HepG2 (cell line): ENCODE results near the gene LRRC3. TPM values are rescaled to one million over a fixed set of nuclear protein-coding genes. Genes with fewer than 3 reads are reported as not detected.
A peak's percentile ranks its signal among the peaks of the same experiment; 100 is the strongest.

Source experiments
- ATAC-seq: fragments of 200-7000 bp; cut with Tn5 transposase; 3 replicates; pipeline ENCODE4 v1.9.1; 2020; ENCODE audit warnings: mild to moderate bottlenecking, moderate library complexity
- BruUV-seq: library from RNA; stranded (reverse); fragments of 400-500 nt; replicated peaks from 2 replicates; lab custom pipeline; 2021; lab: Mats Ljungman, UMichigan
- CTCF ChIA-PET: fragments of 300-600 bp; formaldehyde crosslinking; extraction: SDS; loops from one replicate; lab custom pipeline; 2021; ENCODE audit warnings: low total read pairs, inconsistent platforms, low intra/inter-chr PET ratio; lab: Yijun Ruan, JAX
- POLR2A ChIA-PET: fragments of 350-600 bp; sonication (Branson Sonifier 250); formaldehyde crosslinking; loops from one replicate; lab custom pipeline; 2020; ENCODE audit warnings: antibody characterized with exemption, inconsistent platforms; lab: Yijun Ruan, JAX
- DNase-seq: peaks from one replicate; pipeline ENCODE4 v3.0.0-alpha.2; 2015; ENCODE audit warnings: low spot score
- FAIRE-seq: peaks from 3 replicates; lab custom pipeline; 2011; peaks lifted over from hg19 to GRCh38; lab: Jason Lieb, UNC
- H2AFZ ChIP-seq: one replicate; pipeline ENCODE4 v1.6.1; 2011; ENCODE audit warnings: low read length, inconsistent platforms
- H3K27ac ChIP-seq: fragments of 300-600 bp; 3 replicates; pipeline ENCODE4 v1.8.0; 2011; ENCODE audit warnings: mixed run types, mild to moderate bottlenecking, mixed read lengths, low read length, inconsistent platforms; ENCODE audit not compliant: insufficient read depth; ENCODE audit errors: extremely low read length
- H3K27me3 ChIP-seq, 2 experiments: fragments of 200-600 bp in 1 of 2; 2 replicates in 1 of 2; 3 replicates in 1 of 2; pipeline versions ENCODE4 v1.6.0 to v1.8.0; 2011; ENCODE audit warnings: low read length in 2 of 2, mild to moderate bottlenecking in 2 of 2, moderate library complexity in 2 of 2, inconsistent platforms in 1 of 2; ENCODE audit not compliant: insufficient read depth in 2 of 2, control insufficient read depth in 1 of 2
- H3K36me3 ChIP-seq, 2 experiments: fragments of 200-600 bp in 1 of 2; replicated peaks in 1 of 2; 2 replicates in 1 of 2; 3 replicates in 1 of 2; pipeline versions ENCODE4 v1.5.1 to v1.8.0; 2011; ENCODE audit warnings: low read length in 2 of 2, inconsistent platforms in 1 of 2; ENCODE audit not compliant: insufficient read depth in 2 of 2, control insufficient read depth in 1 of 2
- H3K4me1 ChIP-seq: 2 replicates; pipeline ENCODE4 v1.5.1; 2012; ENCODE audit warnings: low read length, inconsistent platforms; ENCODE audit not compliant: insufficient read depth
- H3K4me2 ChIP-seq: 2 replicates; pipeline ENCODE4 v1.6.0; 2011; ENCODE audit warnings: low read depth, low read length, inconsistent platforms
- H3K4me3 ChIP-seq, 3 experiments: fragments of 200-600 bp in 1 of 3; sonication (generic), shearing (Covaris generic) in 1 of 3; replicated peaks in 1 of 3; 2 replicates each; pipeline ENCODE4 v1.5.1; 2011 to 2016; ENCODE audit warnings: low read length in 3 of 3, inconsistent platforms in 2 of 3, low read depth in 2 of 3, mild to moderate bottlenecking in 2 of 3, control low read depth in 1 of 3, mixed read lengths in 1 of 3; ENCODE audit not compliant: insufficient read depth in 1 of 3
- H3K79me2 ChIP-seq: one replicate; pipeline ENCODE4 v1.6.1; 2011; ENCODE audit warnings: low read length, inconsistent platforms; ENCODE audit not compliant: insufficient read depth
- H3K9ac ChIP-seq: 2 replicates; pipeline ENCODE4 v1.6.0; 2011; ENCODE audit warnings: mild to moderate bottlenecking, low read depth, low read length, inconsistent platforms; ENCODE audit not compliant: insufficient read depth
- H3K9me3 ChIP-seq: 2 replicates; pipeline ENCODE4 v1.5.1; 2012; ENCODE audit warnings: mild to moderate bottlenecking, low read length
- H4K20me1 ChIP-seq: 2 replicates; pipeline ENCODE4 v1.6.0; 2011; ENCODE audit warnings: inconsistent platforms, mild to moderate bottlenecking, low read length, moderate library complexity; ENCODE audit not compliant: insufficient read depth
- GZF1 ChIP-seq: sonication (generic); formaldehyde crosslinking; IDR thresholded peaks from 2 replicates; pipeline ENCODE4 v1.5.1; 2020; ENCODE audit warnings: mild to moderate bottlenecking, missing genetic modification reagents
- MED1 ChIP-seq: sonication (generic); formaldehyde crosslinking; IDR thresholded peaks from 2 replicates; pipeline ENCODE4 v1.4.0; 2020; ENCODE audit warnings: missing genetic modification reagents
- NCOA5 ChIP-seq: sonication (generic); formaldehyde crosslinking; IDR thresholded peaks from 2 replicates; pipeline ENCODE4 v1.4.0; 2020; ENCODE audit warnings: missing genetic modification reagents
- PCBP1 ChIP-seq: fragments of 200-400 bp; formaldehyde crosslinking; IDR thresholded peaks from 2 replicates; pipeline ENCODE4 v1.6.1; 2017; ENCODE audit warnings: mild to moderate bottlenecking, low read depth, low read length, borderline replicate concordance
- TRIM24 ChIP-seq: sonication (generic); formaldehyde crosslinking; IDR thresholded peaks from 2 replicates; pipeline ENCODE4 v1.8.0; 2022; ENCODE audit warnings: mild to moderate bottlenecking, missing genetic modification reagents
- YEATS4 ChIP-seq: sonication (generic); formaldehyde crosslinking; IDR thresholded peaks from 2 replicates; pipeline ENCODE4 v1.4.0; 2020; ENCODE audit warnings: missing genetic modification reagents, borderline replicate concordance
- ZBTB26 ChIP-seq: IDR thresholded peaks from 2 replicates; pipeline ENCODE4 v1.6.1; 2016; ENCODE audit warnings: missing compliant biosample characterization, missing genetic modification reagents, borderline replicate concordance
- ZNF263 ChIP-seq: sonication (generic); formaldehyde crosslinking; IDR thresholded peaks from 2 replicates; pipeline ENCODE4 v1.4.0; 2020; ENCODE audit warnings: missing genetic modification reagents
- ZNF274 ChIP-seq: sonication (generic); formaldehyde crosslinking; IDR thresholded peaks from 2 replicates; pipeline ENCODE4 v1.5.1; 2020; ENCODE audit warnings: mild to moderate bottlenecking, missing genetic modification reagents
- ZNF292 ChIP-seq: sonication (generic); formaldehyde crosslinking; IDR thresholded peaks from 2 replicates; pipeline ENCODE4 v1.8.1; 2022; ENCODE audit warnings: mild to moderate bottlenecking, low read depth, missing genetic modification reagents, borderline replicate concordance
- ZNF317 ChIP-seq: sonication (generic); formaldehyde crosslinking; IDR thresholded peaks from 2 replicates; pipeline ENCODE4 v1.5.0; 2020; ENCODE audit warnings: mild to moderate bottlenecking, missing genetic modification reagents
- ZNF512B ChIP-seq: sonication (generic); formaldehyde crosslinking; IDR thresholded peaks from 2 replicates; pipeline ENCODE4 v1.5.1; 2020; ENCODE audit warnings: missing genetic modification reagents, mild to moderate bottlenecking, borderline replicate concordance
- ZNF660 ChIP-seq: sonication (generic); formaldehyde crosslinking; IDR thresholded peaks from 2 replicates; pipeline ENCODE4 v1.5.1; 2020; ENCODE audit warnings: mild to moderate bottlenecking, low read depth, missing genetic modification reagents, borderline replicate concordance
- ZNF687 ChIP-seq: sonication (generic); formaldehyde crosslinking; IDR thresholded peaks from 2 replicates; pipeline ENCODE4 v1.5.1; 2020; ENCODE audit warnings: mild to moderate bottlenecking, missing genetic modification reagents, moderate library complexity
- WGBS: methylation state at CpG from one replicate; pipeline ENCODE4 v1.1.6; 2017; ENCODE audit warnings: low lambda C conversion rate; 5-methylcytosine and 5-hydroxymethylcytosine counted together
- in situ Hi-C: cut with HindIII; loops from 2 replicates; pipeline ENCODE4 v1.10.0; 2017; ENCODE audit warnings: low pct_unique_long_range_greater_than_20kb; ENCODE audit not compliant: extremely low pct_ligation_motif_present
- intact Hi-C: fragments of 100-400 bp; cut with micrococcal nuclease; formaldehyde crosslinking; loops from one replicate; pipeline ENCODE4 v1.10.0; 2022; ENCODE audit not compliant: unreplicated experiment
- polyA plus RNA-seq, 8 experiments: library from polyadenylated mRNA; depleted of rRNA in 3 of 8; stranded (reverse) in 7 of 8; unstranded in 1 of 8; fragments of >200 nt; fragmentation: Illumina TruSeq in 4 of 8; extraction: Trizol in 4 of 8; gene quantifications; 2 replicates each; pipeline versions ENCODE4 v1.2.1 to v1.2.3, GENCODE V29; 2011 to 2016; ENCODE audit warnings: low read depth in 4 of 8, missing spikeins in 1 of 8, mixed read lengths in 1 of 8; ENCODE audit not compliant: insufficient read depth in 1 of 8
- total RNA-seq, 5 experiments: library from RNA; depleted of rRNA; stranded (reverse); fragments of >200 nt; fragmentation: Illumina TruSeq; extraction: Trizol; gene quantifications; 2 replicates each; pipeline ENCODE4 v1.2.3, GENCODE V29; 2016; ENCODE audit warnings: low read depth in 1 of 5

LRRC3 gene
- total and polyA plus RNA-seq, 2 of the 13 experiments (the other 11 are each of a cell fraction or from before 2014, with no cell fraction given) = 4.8 to 16.5 TPM

- ChIA-PET CTCF (no interaction called here), POLR2A (interaction anchor here (0.9 to 1.4 kb wide), 3 partner anchors 10 to 17 kb away, joined by 3 to 4 read pairs (median 3); partner anchors contain the start of gene LRRC3)
- H3K27me3 ChIP-seq = peaks cover 2 to 24% of the 10 kb centered on the region in 2 experiments; a peak in 4 of 5 replicates
- 3% methylated on average over 11 of the region's 34 CpGs for WGBS
- BruUV-seq = no TSS peak
- no peak overlapping the region for H2AFZ ChIP-seq
- DNase-seq (no peak), ATAC-seq (peak; percentile 80), FAIRE-seq (no peak)
- H3K27ac ChIP-seq = no peak overlapping the region
- H4K20me1 ChIP-seq = no peaks in the 10 kb centered on the region
- H3K4me1 ChIP-seq = peaks cover 40% of the 10 kb centered on the region
- no peaks in the 10 kb centered on the region for H3K79me2 ChIP-seq
- peak overlapping the region; percentile 43 to 73 (median 43); a peak in 4 of 6 replicates for H3K4me3 ChIP-seq
- peak overlapping the region; percentile 56 for H3K9ac ChIP-seq
- peak overlapping the region; percentile 97 for H3K4me2 ChIP-seq
- H3K36me3 ChIP-seq = no peaks in the 10 kb centered on the region
- intact Hi-C loops = loop anchor here (10.0 kb wide), 1 partner anchor 74 kb away; no protein-coding TSS in a partner anchor
- in situ Hi-C loops = no loop called here
- H3K9me3 ChIP-seq = no peaks in the 10 kb centered on the region
- peak; percentile 20; the same call in 1 of the 2 replicates for TF ChIP-seq ZNF292
- TF ChIP-seq ZBTB26 (CRISPR knock-in tag) = 0 out of 2 replicates have a peak, but pooled peaks have one; percentile 5
- no peak for TF ChIP-seq ZNF274
- TF ChIP-seq NCOA5 (CRISPR knock-in tag) = no peak
- TF ChIP-seq YEATS4 (CRISPR knock-in tag) = no peak
- TF ChIP-seq GZF1 (CRISPR knock-in tag) = no peak
- 0 out of 2 replicates have a peak, but pooled peaks have one; percentile 58 for TF ChIP-seq PCBP1
- 0 out of 2 replicates have a peak, but pooled peaks have one; percentile 8 for TF ChIP-seq MED1
- peak; percentile 51; the same call in 1 of the 2 replicates for TF ChIP-seq ZNF687 (CRISPR knock-in tag)
- TF ChIP-seq TRIM24 (CRISPR knock-in tag) = no peak
- no peak for TF ChIP-seq ZNF660 (CRISPR knock-in tag)
- 0 out of 2 replicates have a peak, but pooled peaks have one; percentile 22 for TF ChIP-seq ZNF512B (CRISPR knock-in tag)
- TF ChIP-seq ZNF317 (CRISPR knock-in tag) = 0 out of 2 replicates have a peak, but pooled peaks have one; percentile 17
- TF ChIP-seq ZNF263 = 0 out of 2 replicates have a peak, but pooled peaks have one; percentile 30
These were observed 16.6 kb upstream of the LRRC3 start for GRCh38 chr21:44438531-44439210.
